Endothelial cell (in vitro differentiated cells): ENCODE data around the gene NAP1L4. TPM values are rescaled to one million over a fixed set of nuclear protein-coding genes. Genes with fewer than 3 reads are reported as not detected.

Experiments
- DNase-seq: peaks from one replicate; pipeline ENCODE4 v3.0.0; 2021; ENCODE audit warnings: low spot score
- H3K27ac Mint-ChIP-seq: one replicate; pipeline ENCODE4 v1.8.0; 2021; ENCODE audit warnings: mixed read lengths, inconsistent platforms; ENCODE audit not compliant: unreplicated experiment
- H3K27me3 Mint-ChIP-seq: one replicate; pipeline ENCODE4 v1.8.0; 2021; ENCODE audit warnings: mild to moderate bottlenecking, moderate library complexity, mixed read lengths, inconsistent platforms; ENCODE audit not compliant: unreplicated experiment
- H3K36me3 Mint-ChIP-seq: one replicate; pipeline ENCODE4 v1.8.0; 2021; ENCODE audit warnings: mild to moderate bottlenecking, low read depth, mixed read lengths, inconsistent platforms; ENCODE audit not compliant: unreplicated experiment
- H3K4me1 Mint-ChIP-seq: one replicate; pipeline ENCODE4 v1.8.0; 2021; ENCODE audit warnings: mild to moderate bottlenecking, mixed read lengths, inconsistent platforms; ENCODE audit not compliant: unreplicated experiment
- H3K4me3 Mint-ChIP-seq: one replicate; pipeline ENCODE4 v1.8.0; 2021; ENCODE audit warnings: mild to moderate bottlenecking, mixed read lengths, inconsistent platforms; ENCODE audit not compliant: unreplicated experiment
- H3K9me3 Mint-ChIP-seq: one replicate; pipeline ENCODE4 v1.8.0; 2021; ENCODE audit warnings: mixed read lengths, inconsistent platforms; ENCODE audit not compliant: unreplicated experiment
- CTCF ChIP-seq: fragments of 200-600 bp; sonication (generic); IDR thresholded peaks from one replicate; pipeline ENCODE4 v1.5.0; 2021; ENCODE audit warnings: antibody characterized with exemption; ENCODE audit not compliant: unreplicated experiment
- total RNA-seq: library from RNA; stranded (reverse); fragmentation: NEBNext Ultra II Directional; extraction: Animal tissue kit (Norgen Biotek cat#: 25700); gene quantifications from one replicate; pipeline ENCODE4 v1.2.1, GENCODE V29; 2021; ENCODE audit not compliant: unreplicated experiment

The NAP1L4 gene
- total RNA-seq, 1 donor from 2014 or later, result 148 TPM

GRCh38 chr11:2996976-2997375, 4.8 kb upstream of the NAP1L4 start:
- DNase-seq, result no peak
- H3K27me3 Mint-ChIP-seq, result peaks cover 6% of the 10 kb centered on the region
- H3K9me3 Mint-ChIP-seq, result no peaks in the 10 kb centered on the region
- H3K4me3 Mint-ChIP-seq, result no peak overlapping the region
- peaks cover 16% of the 10 kb centered on the region for H3K36me3 Mint-ChIP-seq
- no peak for TF ChIP-seq CTCF
- peaks cover 6% of the 10 kb centered on the region for H3K4me1 Mint-ChIP-seq
- no peak overlapping the region for H3K27ac Mint-ChIP-seq

DNA sequence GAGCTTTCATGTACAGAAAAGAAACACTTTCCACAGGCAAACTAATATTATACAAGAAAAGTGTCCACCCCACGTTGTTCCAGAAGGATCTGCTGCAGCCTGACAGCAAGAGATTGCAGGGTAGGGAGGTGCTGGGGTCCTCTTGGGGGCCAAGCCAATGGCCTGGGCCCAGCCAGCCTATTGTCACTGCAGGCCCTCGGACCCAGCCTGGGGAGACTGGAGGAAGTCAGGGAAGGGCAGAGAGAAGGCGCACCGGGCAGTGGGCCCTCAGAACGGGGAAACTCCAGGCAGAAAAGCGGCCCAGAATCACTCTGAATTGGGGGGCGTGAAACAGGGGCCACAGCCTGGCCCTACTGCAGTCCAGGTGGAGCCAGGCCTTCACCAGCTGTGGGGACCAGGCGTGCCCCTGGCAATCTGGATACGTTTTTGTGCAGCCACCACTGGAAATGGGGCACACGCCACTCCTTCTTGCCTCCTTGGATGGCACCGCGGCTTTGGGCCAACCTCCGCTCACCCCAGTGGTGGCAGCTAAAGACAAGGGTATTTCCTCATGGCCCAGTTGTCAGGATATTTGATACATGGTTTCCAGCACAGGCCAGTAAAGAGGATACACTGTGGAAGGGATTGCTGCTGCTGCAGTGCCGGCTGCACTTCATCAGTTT, 3.9 kb upstream of the NAP1L4 start:
- no peaks in the 10 kb centered on the region for H3K9me3 Mint-ChIP-seq
- H3K36me3 Mint-ChIP-seq, result peaks cover 10% of the 10 kb centered on the region
- H3K4me1 Mint-ChIP-seq, result peaks cover 12% of the 10 kb centered on the region
- peak overlapping the region; percentile 12 for H3K4me3 Mint-ChIP-seq
- no peak overlapping the region for H3K27ac Mint-ChIP-seq
- H3K27me3 Mint-ChIP-seq, result peaks cover 6% of the 10 kb centered on the region
- DNase-seq, result no peak
- TF ChIP-seq CTCF, result no peak

- peaks cover 3% of the 10 kb centered on the region for H3K36me3 Mint-ChIP-seq
- TF ChIP-seq CTCF, result no peak
- peaks cover 6% of the 10 kb centered on the region for H3K27me3 Mint-ChIP-seq
- H3K4me1 Mint-ChIP-seq, result peaks cover 20% of the 10 kb centered on the region
- no peak overlapping the region for H3K4me3 Mint-ChIP-seq
- H3K27ac Mint-ChIP-seq, result no peak overlapping the region
- no peaks in the 10 kb centered on the region for H3K9me3 Mint-ChIP-seq
- no peak for DNase-seq
Observed at GRCh38 chr11:2995031-2995561, 3.0 kb upstream of the NAP1L4 start.

GRCh38 chr11:2994336-2994730, 2.2 kb upstream of the NAP1L4 start:
- H3K4me3 Mint-ChIP-seq, result peak overlapping the region; percentile 34
- no peaks in the 10 kb centered on the region for H3K9me3 Mint-ChIP-seq
- H3K36me3 Mint-ChIP-seq, result peaks cover 3% of the 10 kb centered on the region
- no peak for DNase-seq
- H3K4me1 Mint-ChIP-seq, result peaks cover 27% of the 10 kb centered on the region
- peaks cover 6% of the 10 kb centered on the region for H3K27me3 Mint-ChIP-seq
- TF ChIP-seq CTCF, result no peak
- H3K27ac Mint-ChIP-seq, result no peak overlapping the region

GRCh38 chr11:2992997-2993325, 832 bp upstream of the NAP1L4 start:
- DNase-seq, result no peak
- Mint-ChIP-seq H3K27ac (no peak overlapping the region), H3K4me1 (peaks cover 39% of the 10 kb centered on the region), H3K36me3 (peaks cover 7% of the 10 kb centered on the region), H3K4me3 (peak overlapping the region; percentile 98), H3K27me3 (peaks cover 6% of the 10 kb centered on the region), H3K9me3 (no peaks in the 10 kb centered on the region)
- no peak for TF ChIP-seq CTCF
